OCI-LY7 (cell line): ENCODE data around the gene MGAT4C. TPM values are rescaled to one million over a fixed set of nuclear protein-coding genes. Genes with fewer than 3 reads are reported as not detected.

Source experiments
- BruUV-seq: library from RNA; stranded (reverse); fragments of 400-500 nt; replicated peaks from 2 replicates; lab custom pipeline; 2021; lab: Mats Ljungman, UMichigan
- CTCF ChIA-PET: fragments of 300-600 bp; sonication (Branson Sonifier 250); formaldehyde crosslinking; loops from one replicate; lab custom pipeline; 2022; ENCODE audit warnings: antibody characterized with exemption; ENCODE audit not compliant: unreplicated experiment; lab: Charles Lee
- POLR2A ChIA-PET: fragments of 300-600 bp; sonication (Branson Sonifier 250); formaldehyde crosslinking; loops from one replicate; lab custom pipeline; 2022; ENCODE audit warnings: antibody characterized with exemption; lab: Charles Lee
- DNase-seq: peaks from one replicate; pipeline ENCODE4 v3.0.0-alpha.2; 2015; ENCODE audit warnings: low spot score
- H2AFZ ChIP-seq: fragments of 200-600 bp; sonication (generic), shearing (Covaris generic); 2 replicates; pipeline ENCODE4 v1.6.1; 2014; ENCODE audit warnings: mild to moderate bottlenecking, antibody characterized with exemption, low read length, moderate library complexity
- H3K27ac ChIP-seq: fragments of 200-600 bp; sonication (generic); 2 replicates; pipeline ENCODE4 v1.5.1; 2014; ENCODE audit warnings: mixed run types, low read depth, mild to moderate bottlenecking, moderate library complexity, low read length, inconsistent platforms; ENCODE audit not compliant: poor library complexity, severe bottlenecking
- H3K36me3 ChIP-seq: fragments of 200-600 bp; sonication (generic); 2 replicates; pipeline ENCODE4 v1.6.1; 2014; ENCODE audit warnings: mild to moderate bottlenecking, antibody characterized with exemption, low read length, moderate library complexity, mixed read lengths; ENCODE audit not compliant: insufficient read depth
- H3K4me1 ChIP-seq: fragments of 200-600 bp; sonication (generic); 2 replicates; pipeline ENCODE4 v1.5.1; 2014; ENCODE audit warnings: mild to moderate bottlenecking, low read length; ENCODE audit not compliant: insufficient read depth, poor library complexity, severe bottlenecking
- H3K4me2 ChIP-seq: fragments of 200-600 bp; sonication (generic); 2 replicates; pipeline ENCODE4 v1.6.1; 2014; ENCODE audit warnings: mild to moderate bottlenecking, low read length
- H3K4me3 ChIP-seq: fragments of 200-600 bp; sonication (generic); 2 replicates; pipeline ENCODE4 v1.5.1; 2014; ENCODE audit warnings: mild to moderate bottlenecking, low read depth, low read length; ENCODE audit not compliant: poor library complexity, severe bottlenecking
- H3K79me2 ChIP-seq: fragments of 200-600 bp; sonication (generic); 2 replicates; pipeline ENCODE4 v1.6.1; 2016; ENCODE audit warnings: low read depth, mild to moderate bottlenecking, low read length, moderate library complexity, mixed read lengths; ENCODE audit not compliant: insufficient read depth
- H3K9me2 ChIP-seq: fragments of 200-600 bp; sonication (generic); 2 replicates; pipeline ENCODE4 v1.6.1; 2016; ENCODE audit warnings: mild to moderate bottlenecking, low read length, mixed read lengths; ENCODE audit not compliant: insufficient read depth
- H3K9me3 ChIP-seq: fragments of 200-600 bp; sonication (generic); 2 replicates; pipeline ENCODE4 v1.6.1; 2014; ENCODE audit warnings: mild to moderate bottlenecking, mixed run types, low read length, mixed read lengths
- H4K20me1 ChIP-seq: fragments of 200-600 bp; sonication (generic); 2 replicates; pipeline ENCODE4 v1.6.1; 2014; ENCODE audit warnings: mild to moderate bottlenecking, antibody characterized with exemption, low read length, moderate library complexity, mixed read lengths; ENCODE audit not compliant: insufficient read depth
- EZH2phosphoT487 ChIP-seq: fragments of 200-600 bp; sonication (generic); IDR thresholded peaks from 2 replicates; pipeline ENCODE4 v1.6.1; 2018; ENCODE audit warnings: low read depth, borderline replicate concordance, mild to moderate bottlenecking, mixed run types, antibody characterized with exemption, low read length, moderate library complexity, mixed read lengths
- intact Hi-C: fragments of 100-400 bp; cut with micrococcal nuclease; formaldehyde crosslinking; loops from one replicate; pipeline ENCODE4 v1.10.0; 2022; ENCODE audit not compliant: unreplicated experiment
- total RNA-seq, 2 experiments: library from RNA; depleted of rRNA in 1 of 2; stranded (reverse); fragments of >200 nt in 1 of 2; shearing (Covaris generic) in 1 of 2; gene quantifications; 2 replicates each; pipeline ENCODE4 v1.2.3, GENCODE V29; 2014 to 2022
- TF ChIP-seq, protein P1 (sequence below): fragments of 200-600 bp; sonication (generic); conservative IDR thresholded peaks from 2 replicates; pipeline ENCODE4 v1.5.1; 2014; ENCODE audit warnings: mild to moderate bottlenecking, antibody characterized with exemption, low read length, moderate library complexity, mixed read lengths

Gene MGAT4C
- total RNA-seq, 2 experiments from 2014 or later = not detected

- BruUV-seq = no TSS peak
- CTCF ChIA-PET = no interaction called here
These were observed 300.1 kb downstream of the MGAT4C start for GRCh38 chr12:85956081-85956480.

DNA sequence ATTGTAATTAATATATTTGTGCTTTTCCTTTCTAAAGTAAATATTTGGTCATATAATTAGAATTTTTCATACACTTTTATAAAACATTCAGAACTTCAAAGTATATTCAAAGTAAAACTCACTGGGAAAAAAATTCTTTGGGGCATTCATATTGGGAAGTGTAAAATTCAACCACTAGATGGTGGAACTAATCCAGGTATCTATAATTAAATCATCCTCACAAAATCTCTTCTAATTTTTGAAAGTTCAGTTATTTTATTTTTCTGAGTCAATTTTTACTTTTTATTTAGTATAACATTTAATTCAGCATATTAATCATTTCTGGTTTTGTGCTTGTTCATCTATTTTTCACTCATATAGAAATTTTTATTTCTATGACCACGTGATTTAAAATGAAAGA is 301.1 kb downstream of the MGAT4C start:
- ChIA-PET CTCF (no interaction called here), POLR2A (no interaction called here)
- H3K4me1 ChIP-seq = no peaks in the 10 kb centered on the region
- H3K79me2 ChIP-seq = no peaks in the 10 kb centered on the region
- intact Hi-C loops = no loop called here
- TF ChIP-seq, protein P1, sequence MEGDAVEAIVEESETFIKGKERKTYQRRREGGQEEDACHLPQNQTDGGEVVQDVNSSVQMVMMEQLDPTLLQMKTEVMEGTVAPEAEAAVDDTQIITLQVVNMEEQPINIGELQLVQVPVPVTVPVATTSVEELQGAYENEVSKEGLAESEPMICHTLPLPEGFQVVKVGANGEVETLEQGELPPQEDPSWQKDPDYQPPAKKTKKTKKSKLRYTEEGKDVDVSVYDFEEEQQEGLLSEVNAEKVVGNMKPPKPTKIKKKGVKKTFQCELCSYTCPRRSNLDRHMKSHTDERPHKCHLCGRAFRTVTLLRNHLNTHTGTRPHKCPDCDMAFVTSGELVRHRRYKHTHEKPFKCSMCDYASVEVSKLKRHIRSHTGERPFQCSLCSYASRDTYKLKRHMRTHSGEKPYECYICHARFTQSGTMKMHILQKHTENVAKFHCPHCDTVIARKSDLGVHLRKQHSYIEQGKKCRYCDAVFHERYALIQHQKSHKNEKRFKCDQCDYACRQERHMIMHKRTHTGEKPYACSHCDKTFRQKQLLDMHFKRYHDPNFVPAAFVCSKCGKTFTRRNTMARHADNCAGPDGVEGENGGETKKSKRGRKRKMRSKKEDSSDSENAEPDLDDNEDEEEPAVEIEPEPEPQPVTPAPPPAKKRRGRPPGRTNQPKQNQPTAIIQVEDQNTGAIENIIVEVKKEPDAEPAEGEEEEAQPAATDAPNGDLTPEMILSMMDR = 0 out of 2 replicates have a peak, but pooled peaks have one; percentile 20
- TF ChIP-seq EZH2phosphoT487 = no peak
- DNase-seq = no peak
- H3K9me3 ChIP-seq = no peaks in the 10 kb centered on the region
- H2AFZ ChIP-seq = no peak overlapping the region
- H4K20me1 ChIP-seq = no peaks in the 10 kb centered on the region
- no peaks in the 10 kb centered on the region for H3K9me2 ChIP-seq
- H3K27ac ChIP-seq = no peak overlapping the region
- no peak overlapping the region for H3K4me2 ChIP-seq
- H3K4me3 ChIP-seq = no peak overlapping the region
- no peaks in the 10 kb centered on the region for H3K36me3 ChIP-seq
- no TSS peak for BruUV-seq

More at GRCh38 chr12:85956081-85956480, 300.1 kb downstream of the MGAT4C start:
- no peaks in the 10 kb centered on the region for H4K20me1 ChIP-seq
- no peak overlapping the region for H3K4me3 ChIP-seq
- no peak overlapping the region for H2AFZ ChIP-seq
- H3K4me1 ChIP-seq = no peaks in the 10 kb centered on the region
- H3K27ac ChIP-seq = no peak overlapping the region
- no peaks in the 10 kb centered on the region for H3K79me2 ChIP-seq
- no peaks in the 10 kb centered on the region for H3K36me3 ChIP-seq
- H3K9me2 ChIP-seq = no peaks in the 10 kb centered on the region
- intact Hi-C loops = no loop called here
- TF ChIP-seq, protein P1 = no peak
- no peak for TF ChIP-seq EZH2phosphoT487
- no peak overlapping the region for H3K4me2 ChIP-seq
- no peak for DNase-seq
- H3K9me3 ChIP-seq = no peaks in the 10 kb centered on the region
- POLR2A ChIA-PET = interaction anchor here (2.1 kb wide), 1 partner anchor 10 kb away, joined by 6 read pairs; no protein-coding TSS in a partner anchor

- no peaks in the 10 kb centered on the region for H3K9me3 ChIP-seq
- H3K27ac ChIP-seq = no peak overlapping the region
- H3K4me1 ChIP-seq = no peaks in the 10 kb centered on the region
- no peak for DNase-seq
- no peaks in the 10 kb centered on the region for H3K79me2 ChIP-seq
- intact Hi-C loops = no loop called here
- no peak overlapping the region for H2AFZ ChIP-seq
- BruUV-seq = no TSS peak
- no peak overlapping the region for H3K4me3 ChIP-seq
- TF ChIP-seq, protein P1 = peak; percentile 68
- TF ChIP-seq EZH2phosphoT487 = no peak
- H4K20me1 ChIP-seq = no peaks in the 10 kb centered on the region
- H3K9me2 ChIP-seq = no peaks in the 10 kb centered on the region
- H3K4me2 ChIP-seq = no peak overlapping the region
- H3K36me3 ChIP-seq = no peaks in the 10 kb centered on the region
- POLR2A ChIA-PET = no interaction called here
- CTCF ChIA-PET = no interaction called here
These were observed 304.4 kb downstream of the MGAT4C start for GRCh38 chr12:85951823-85952222.
